HG02943 (cell line): Measurements from ENCODE around the gene FRG2B.
"Not testable (repeated sequence)": the region's sequence is repeated elsewhere in the genome, so short reads cannot be mapped to it uniquely, and the experiment has no call there.

ENCODE experiments used
- ATAC-seq: cut with Tn5 transposase; IDR thresholded peaks from one replicate; pipeline ENCODE4 v1.9.1; 2021; ENCODE audit warnings: mild to moderate bottlenecking, low read depth, moderate library complexity; ENCODE audit not compliant: unreplicated experiment

The FRG2B gene

GRCh38 chr10:133600657-133601056 is 25.9 kb downstream of the FRG2B start:
- no peak for ATAC-seq

GRCh38 chr10:133599869-133600268 is 26.7 kb downstream of the FRG2B start:
- not testable (repeated sequence) for ATAC-seq

GRCh38 chr10:133592716-133593115 is 33.9 kb downstream of the FRG2B start:
- no peak for ATAC-seq

- ATAC-seq = no peak
These were observed 35.6 kb downstream of the FRG2B start for GRCh38 chr10:133590970-133591359.

GRCh38 chr10:133590226-133590969 is 36.2 kb downstream of the FRG2B start:
- no peak for ATAC-seq

GRCh38 chr10:133577037-133577436 is 49.6 kb downstream of the FRG2B start:
- not testable (repeated sequence) for ATAC-seq
